Endodermal cell (in vitro differentiated cells): ENCODE results near the gene GOLGA8G. TPM values are rescaled to one million over a fixed set of nuclear protein-coding genes. Genes with fewer than 3 reads are reported as not detected.
"Not testable (repeated sequence)": the region's sequence is repeated elsewhere in the genome, so short reads cannot be mapped to it uniquely, and the experiment has no call there.

Experiments used
- DNase-seq: peaks from one replicate; pipeline ENCODE4 v3.0.0-alpha.2; 2017
- H3K27ac ChIP-seq: 2 replicates; pipeline ENCODE4 v1.5.1; 2013; ENCODE audit warnings: mild to moderate bottlenecking, low read depth, low read length, moderate library complexity
- H3K27me3 ChIP-seq: 2 replicates; pipeline ENCODE4 v1.6.1; 2013; ENCODE audit warnings: mild to moderate bottlenecking, low read length, moderate library complexity; ENCODE audit not compliant: insufficient read depth, control insufficient read depth, poor library complexity, severe bottlenecking
- H3K36me3 ChIP-seq: 2 replicates; pipeline ENCODE4 v1.7.0; 2013; ENCODE audit warnings: mild to moderate bottlenecking, low read length, moderate library complexity; ENCODE audit not compliant: control insufficient read depth, insufficient read depth
- H3K4me1 ChIP-seq: one replicate; pipeline ENCODE4 v1.7.0; 2013; ENCODE audit warnings: low read length; ENCODE audit not compliant: control insufficient read depth, insufficient read depth
- H3K4me3 ChIP-seq: 2 replicates; pipeline ENCODE4 v1.5.1; 2013; ENCODE audit warnings: mild to moderate bottlenecking, low read length, moderate library complexity
- H3K9ac ChIP-seq: 2 replicates; pipeline ENCODE4 v1.6.1; 2013; ENCODE audit warnings: mild to moderate bottlenecking, low read length, moderate library complexity; ENCODE audit not compliant: poor library complexity, severe bottlenecking; ENCODE audit errors: extremely low read depth
- H3K9me3 ChIP-seq: 2 replicates; pipeline ENCODE4 v1.6.1; 2013; ENCODE audit warnings: mild to moderate bottlenecking, low read length, moderate library complexity; ENCODE audit not compliant: control insufficient read depth
- H3K27ac Mint-ChIP-seq: 2 replicates; pipeline ENCODE4 v1.8.0; 2020; ENCODE audit warnings: mixed read lengths
- H3K27me3 Mint-ChIP-seq: 2 replicates; pipeline ENCODE4 v1.8.0; 2021; ENCODE audit warnings: mild to moderate bottlenecking, mixed read lengths; ENCODE audit not compliant: insufficient read depth
- H3K36me3 Mint-ChIP-seq: 2 replicates; pipeline ENCODE4 v1.8.0; 2020; ENCODE audit warnings: low read depth, mixed read lengths
- H3K4me1 Mint-ChIP-seq: 2 replicates; pipeline ENCODE4 v1.8.0; 2020; ENCODE audit warnings: mixed read lengths
- H3K4me3 Mint-ChIP-seq: 2 replicates; pipeline ENCODE4 v1.8.0; 2020; ENCODE audit warnings: mild to moderate bottlenecking, moderate library complexity, mixed read lengths
- H3K9me3 Mint-ChIP-seq: 2 replicates; pipeline ENCODE4 v1.8.0; 2020; ENCODE audit warnings: mild to moderate bottlenecking, mixed read lengths
- WGBS, 2 experiments: methylation state at CpG; one replicate each; pipeline versions ENCODE4 v1.1.5 to v1.1.7; 2013; ENCODE audit warnings: missing lambda C conversion rate in 2 of 2, mixed read lengths in 1 of 2; ENCODE audit not compliant: insufficient coverage in 1 of 2, insufficient read length in 1 of 2; 5-methylcytosine and 5-hydroxymethylcytosine counted together
- microRNA-seq: library from miRNA; unstranded; fragments of <30 nt; microRNA quantifications from one replicate; pipeline ENCODE4 v1.2.0, GENCODE V29; 2020; ENCODE audit warnings: borderline microRNAs expressed
- total RNA-seq, 2 donors: library from RNA; stranded (reverse); fragmentation: NEBNext Ultra II Directional in 1 of 2; extraction: Animal tissue kit (Norgen Biotek cat#: 25700) in 1 of 2; gene quantifications; 2 replicates in 1 of 2; 3 replicates in 1 of 2; pipeline ENCODE4 v1.2.1, GENCODE V29; 2021

The GOLGA8G gene
- total RNA-seq, 2 donors from 2014 or later = not detected

DNA sequence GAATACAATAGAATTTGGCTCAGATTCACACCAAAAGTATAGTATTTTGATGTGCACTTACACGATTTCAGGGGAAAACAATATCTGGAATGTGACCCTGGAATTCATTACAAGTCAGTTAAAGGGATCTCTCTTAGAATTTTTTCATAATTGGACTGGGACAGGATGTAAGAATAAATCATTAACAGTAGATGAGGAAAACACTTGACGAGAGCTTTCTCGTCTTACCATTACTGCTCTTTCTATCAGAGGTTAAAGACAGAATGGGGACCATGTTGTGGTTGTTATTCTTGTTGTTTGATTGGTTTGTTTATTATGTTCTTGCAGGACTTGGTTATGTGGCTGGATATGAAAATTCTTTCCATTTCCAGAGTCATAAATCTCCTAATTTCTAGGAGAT, 51.4 kb downstream of the GOLGA8G start:
- not testable (repeated sequence) for H3K27ac ChIP-seq, H3K9me3 ChIP-seq, H3K27me3 Mint-ChIP-seq, H3K36me3 ChIP-seq, H3K27me3 ChIP-seq, H3K27ac Mint-ChIP-seq, H3K4me1 ChIP-seq, H3K4me3 ChIP-seq, H3K9me3 Mint-ChIP-seq, H3K4me1 Mint-ChIP-seq, H3K36me3 Mint-ChIP-seq, H3K4me3 Mint-ChIP-seq, H3K9ac ChIP-seq, DNase-seq
- no CpG with 5 or more reads among the region's 3 CpGs for WGBS, 2 experiments

Small RNAs within 50 kb of the gene (microRNA-seq; reads per million reads assigned to microRNA genes)
- gene MIR4509-3 = not detected

Other genes with a start within 250 kb of the GOLGA8G start
- gene HERC2, start 210.8 kb downstream of the GOLGA8G start, total RNA-seq = 100 to 1,000 TPM; 105 to 112 TPM
- not detected for gene GOLGA6L24, start 174.9 kb downstream of the GOLGA8G start, total RNA-seq
- gene GOLGA8F, start 154.3 kb downstream of the GOLGA8G start, total RNA-seq = not detected
- gene GOLGA6L25, start 20.6 kb upstream of the GOLGA8G start, total RNA-seq = not detected
- under 1 TPM in 1 of 2 donors, not detected in 1; 0.86 TPM for gene GOLGA8M, start 179.4 kb upstream of the GOLGA8G start, total RNA-seq